Colon (tissue), 2 donors: Measurements from ENCODE around the gene GRK6.

Source experiments
- FAIRE-seq: peaks from 2 replicates; lab custom pipeline; 2012; peaks lifted over from hg19 to GRCh38; lab: Jason Lieb, UNC
- donor health status: control.
- donor health status: control.

GRK6 gene

GRCh38 chr5:177426566-177427210 lies at the start of gene GRK6:
TSS of gene GRK6 (plus strand) at chr5:177426676. CDS start at chr5:177426846, 170 bp downstream.
- no peak for FAIRE-seq

GRCh38 chr5:177377851-177378776 lies 48.4 kb upstream of the GRK6 start:
- no peak for FAIRE-seq

GRCh38 chr5:177378884-177379883 lies 47.3 kb upstream of the GRK6 start:
- FAIRE-seq, result no peak

- no peak for FAIRE-seq
Measured at GRCh38 chr5:177380805-177381126, 45.7 kb upstream of the GRK6 start.

- no peak for FAIRE-seq
Measured at GRCh38 chr5:177382423-177383029, 44.0 kb upstream of the GRK6 start.

- FAIRE-seq, result no peak
Measured at GRCh38 chr5:177383181-177383580, 43.3 kb upstream of the GRK6 start.

GRCh38 chr5:177384134-177384533 lies 42.3 kb upstream of the GRK6 start, which contains the start of gene SLC34A1:
TSS of gene SLC34A1 (plus strand) at chr5:177384434. CDS start at chr5:177385742, 1,308 bp downstream.
- FAIRE-seq, result no peak

GRCh38 chr5:177385720-177386119 lies 40.8 kb upstream of the GRK6 start:
- no peak for FAIRE-seq

- no peak for FAIRE-seq
Measured at GRCh38 chr5:177386542-177386941, 39.9 kb upstream of the GRK6 start.

- no peak for FAIRE-seq
Measured at GRCh38 chr5:177387405-177387804, 39.1 kb upstream of the GRK6 start.

- no peak for FAIRE-seq
Measured at GRCh38 chr5:177388521-177389052, 37.9 kb upstream of the GRK6 start.

- no peak for FAIRE-seq
Measured at GRCh38 chr5:177389241-177390169, 37.0 kb upstream of the GRK6 start.

GRCh38 chr5:177390363-177391300 lies 35.8 kb upstream of the GRK6 start:
- FAIRE-seq, result no peak

- FAIRE-seq, result no peak
Measured at GRCh38 chr5:177392765-177393164, 33.7 kb upstream of the GRK6 start.

GRCh38 chr5:177393206-177393765 lies 33.2 kb upstream of the GRK6 start:
- FAIRE-seq, result no peak

- FAIRE-seq, result no peak
Measured at GRCh38 chr5:177393990-177394389, 32.5 kb upstream of the GRK6 start.

GRCh38 chr5:177396078-177396477 lies 30.4 kb upstream of the GRK6 start:
- no peak for FAIRE-seq

- no peak for FAIRE-seq
Measured at GRCh38 chr5:177396807-177397206, 29.7 kb upstream of the GRK6 start.

- FAIRE-seq, result no peak
Measured at GRCh38 chr5:177397875-177398390, 28.5 kb upstream of the GRK6 start.
